H1 (cell line): ENCODE data around the gene NCLN.

Experiments used
- CTCF ChIP-seq, 3 experiments: IDR thresholded peaks; 1 replicate in 2 of 3; 2 replicates in 1 of 3; pipeline versions ENCODE4 v1.5.1 to v1.6.1; 2011; ENCODE audit warnings: low read length in 3 of 3, mild to moderate bottlenecking in 3 of 3, inconsistent platforms in 2 of 3, low read depth in 1 of 3, moderate library complexity in 1 of 3; ENCODE audit not compliant: insufficient read depth in 1 of 3; ENCODE audit errors: control extremely low read depth in 1 of 3
- EZH2 ChIP-seq: fragments of 200-600 bp; sonication (generic); IDR thresholded peaks from 2 replicates; pipeline ENCODE4 v1.7.1; 2012; ENCODE audit warnings: low read depth, mild to moderate bottlenecking, moderate library complexity, low read length, inconsistent platforms; ENCODE audit not compliant: severe bottlenecking
- GABPA ChIP-seq: IDR thresholded peaks from 2 replicates; pipeline ENCODE4 v1.6.1; 2011; ENCODE audit warnings: mild to moderate bottlenecking, low read length, moderate library complexity, borderline replicate concordance; ENCODE audit not compliant: insufficient read depth
- SIN3A ChIP-seq, 2 experiments: IDR thresholded peaks in 1 of 2; conservative IDR thresholded peaks in 1 of 2; 2 replicates each; pipeline ENCODE4 v1.6.1; 2011 to 2012; ENCODE audit warnings: low read length in 2 of 2, improper control_type of control experiment in 1 of 2, low read depth in 1 of 2, mild to moderate bottlenecking in 1 of 2

- no peak for TF ChIP-seq SIN3A (conservative IDR thresholded peaks at IDR 0.05 in 1 of 2, IDR thresholded peaks at IDR 0.05 in 1 of 2; ENCODE audit: low read depth in 1 of 2, low read length in 2 of 2)
- TF ChIP-seq CTCF (IDR thresholded peaks at IDR 0.05; ENCODE audit: control extremely low read depth in 1 of 3, insufficient read depth in 1 of 3, low read depth in 1 of 3, low read length in 3 of 3), result no peak
- TF ChIP-seq EZH2, result no peak
- TF ChIP-seq GABPA, result no peak
These were observed 48.6 kb upstream of the NCLN start for GRCh38 chr19:3137119-3137518.
